Right atrium auricular region (tissue), 2 donors: ENCODE data around the gene LIN7A. TPM values are rescaled to one million over a fixed set of nuclear protein-coding genes. Genes with fewer than 3 reads are reported as not detected.

Experiments used
- DNase-seq: peaks from one replicate; pipeline ENCODE4 v3.0.0-alpha.2; 2019; ENCODE audit warnings: low spot score
- H3K27ac ChIP-seq, 2 donors: fragments of 200-600 bp; sonication (generic); 1 replicate in 1 of 2; 2 replicates in 1 of 2; pipeline ENCODE4 v1.5.1; 2016 to 2019
- H3K27me3 ChIP-seq, 2 donors: fragments of 200-600 bp; sonication (generic); one replicate each; pipeline versions ENCODE4 v1.5.1 to v1.6.0; 2017 to 2019
- H3K36me3 ChIP-seq: fragments of 200-600 bp; sonication (generic); one replicate; pipeline ENCODE4 v1.5.1; 2016
- H3K4me1 ChIP-seq, 2 donors: fragments of 200-600 bp; sonication (generic); one replicate each; pipeline versions ENCODE4 v1.5.1 to v1.6.0; 2017 to 2019
- H3K4me3 ChIP-seq, 2 donors: fragments of 200-600 bp; sonication (generic); 1 replicate in 1 of 2; 2 replicates in 1 of 2; pipeline ENCODE4 v1.5.1; 2017 to 2019; ENCODE audit warnings: mild to moderate bottlenecking in 1 of 2, moderate library complexity in 1 of 2
- H3K9me3 ChIP-seq, 2 donors: fragments of 200-600 bp; sonication (generic); one replicate each; pipeline ENCODE4 v1.5.1; 2019
- total RNA-seq, 2 donors: library from RNA; depleted of rRNA; stranded (reverse); fragments of >200 nt; gene quantifications; one replicate each; pipeline ENCODE4 v1.1.0, GENCODE V29; 2016
- TF ChIP-seq, protein P1 (sequence below), 2 donors: fragments of 200-600 bp; sonication (generic); IDR thresholded peaks; one replicate each; pipeline ENCODE4 v1.5.1; 2019; ENCODE audit warnings: antibody characterized with exemption in 2 of 2

LIN7A gene
- total RNA-seq, 2 donors from 2014 or later: 16.2 to 23.3 TPM

DNA sequence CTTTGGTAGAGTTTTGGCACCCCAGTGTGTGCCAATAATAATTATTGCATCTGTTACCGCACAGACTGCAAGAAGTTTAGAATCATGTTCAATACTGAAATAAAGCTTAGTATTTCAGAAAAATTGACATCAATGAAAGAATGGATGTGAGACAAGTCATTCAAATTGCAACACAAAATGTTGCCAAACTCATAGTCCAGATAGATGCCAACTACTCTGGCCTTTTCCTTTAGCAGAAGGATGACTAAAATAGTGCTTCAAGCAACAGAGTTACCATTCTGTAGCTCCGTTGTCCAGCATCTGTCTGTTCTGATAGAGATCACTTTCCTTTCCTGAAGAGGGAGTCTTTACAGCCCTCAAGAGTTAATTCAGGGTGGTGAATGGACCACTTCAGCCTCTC is 77.5 kb downstream of the LIN7A start:
- Histone ChIP-seq H3K9me3 (no peaks in the 10 kb centered on the region), H3K36me3 (no peaks in the 10 kb centered on the region), H3K27ac (no peak overlapping the region), H3K27me3 (no peaks in the 10 kb centered on the region), H3K4me1 (peaks cover 0 to 9% of the 10 kb centered on the region in 2 donors), H3K4me3 (no peak overlapping the region)
- TF ChIP-seq, protein P1, sequence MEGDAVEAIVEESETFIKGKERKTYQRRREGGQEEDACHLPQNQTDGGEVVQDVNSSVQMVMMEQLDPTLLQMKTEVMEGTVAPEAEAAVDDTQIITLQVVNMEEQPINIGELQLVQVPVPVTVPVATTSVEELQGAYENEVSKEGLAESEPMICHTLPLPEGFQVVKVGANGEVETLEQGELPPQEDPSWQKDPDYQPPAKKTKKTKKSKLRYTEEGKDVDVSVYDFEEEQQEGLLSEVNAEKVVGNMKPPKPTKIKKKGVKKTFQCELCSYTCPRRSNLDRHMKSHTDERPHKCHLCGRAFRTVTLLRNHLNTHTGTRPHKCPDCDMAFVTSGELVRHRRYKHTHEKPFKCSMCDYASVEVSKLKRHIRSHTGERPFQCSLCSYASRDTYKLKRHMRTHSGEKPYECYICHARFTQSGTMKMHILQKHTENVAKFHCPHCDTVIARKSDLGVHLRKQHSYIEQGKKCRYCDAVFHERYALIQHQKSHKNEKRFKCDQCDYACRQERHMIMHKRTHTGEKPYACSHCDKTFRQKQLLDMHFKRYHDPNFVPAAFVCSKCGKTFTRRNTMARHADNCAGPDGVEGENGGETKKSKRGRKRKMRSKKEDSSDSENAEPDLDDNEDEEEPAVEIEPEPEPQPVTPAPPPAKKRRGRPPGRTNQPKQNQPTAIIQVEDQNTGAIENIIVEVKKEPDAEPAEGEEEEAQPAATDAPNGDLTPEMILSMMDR (IDR thresholded peaks at IDR 0.05): no peak
- DNase-seq: no peak

DNA sequence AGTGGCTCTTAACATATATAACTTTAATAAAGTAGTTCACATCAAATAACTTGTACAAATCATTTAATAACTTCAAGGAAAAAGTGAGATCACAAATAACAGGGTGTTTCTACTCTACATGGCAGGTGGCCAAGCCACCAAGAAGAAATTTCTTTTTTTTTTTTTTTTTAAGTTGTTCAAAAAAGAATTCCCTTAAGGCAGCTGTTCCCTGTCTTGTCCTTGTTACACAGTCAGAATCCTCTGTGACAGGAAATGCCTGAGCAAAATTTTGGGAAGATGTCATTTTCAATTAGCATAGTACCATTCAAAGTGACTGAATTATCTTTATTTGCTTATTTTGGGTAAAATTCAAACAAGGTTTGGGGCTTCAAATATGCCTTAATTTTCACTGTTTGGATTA is 79.4 kb downstream of the LIN7A start:
- DNase-seq: no peak
- H3K36me3 ChIP-seq: no peaks in the 10 kb centered on the region
- no peaks in the 10 kb centered on the region for H3K9me3 ChIP-seq
- no peak overlapping the region for H3K27ac ChIP-seq
- no peak overlapping the region for H3K4me3 ChIP-seq
- H3K4me1 ChIP-seq: peaks cover 0 to 9% of the 10 kb centered on the region in 2 donors
- H3K27me3 ChIP-seq: no peaks in the 10 kb centered on the region
- TF ChIP-seq, protein P1 (IDR thresholded peaks at IDR 0.05): no peak

DNA sequence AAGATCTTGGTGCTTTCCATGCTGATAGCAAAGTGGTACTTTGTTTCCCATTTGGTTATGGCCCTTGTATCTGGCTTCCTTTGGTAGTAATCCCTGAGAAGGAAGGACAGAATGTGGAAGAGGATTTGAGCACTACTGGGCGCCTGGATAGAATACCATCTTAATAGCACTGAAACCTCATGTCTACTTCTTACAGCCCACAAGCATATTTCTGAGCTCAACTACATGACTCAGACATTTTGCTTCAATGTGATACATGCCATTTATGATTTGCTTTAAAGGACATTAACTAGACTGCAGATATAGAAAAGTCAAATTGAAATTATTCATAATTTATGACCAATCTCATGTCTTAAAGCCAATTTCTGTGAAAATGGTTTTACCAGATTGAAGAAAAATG is 80.4 kb downstream of the LIN7A start:
- Histone ChIP-seq H3K36me3 (no peaks in the 10 kb centered on the region), H3K4me1 (peaks cover 0 to 9% of the 10 kb centered on the region in 2 donors), H3K9me3 (no peaks in the 10 kb centered on the region), H3K4me3 (no peak overlapping the region), H3K27me3 (no peaks in the 10 kb centered on the region), H3K27ac (no peak overlapping the region)
- no peak for DNase-seq
- TF ChIP-seq, protein P1 (IDR thresholded peaks at IDR 0.05): no peak

DNA sequence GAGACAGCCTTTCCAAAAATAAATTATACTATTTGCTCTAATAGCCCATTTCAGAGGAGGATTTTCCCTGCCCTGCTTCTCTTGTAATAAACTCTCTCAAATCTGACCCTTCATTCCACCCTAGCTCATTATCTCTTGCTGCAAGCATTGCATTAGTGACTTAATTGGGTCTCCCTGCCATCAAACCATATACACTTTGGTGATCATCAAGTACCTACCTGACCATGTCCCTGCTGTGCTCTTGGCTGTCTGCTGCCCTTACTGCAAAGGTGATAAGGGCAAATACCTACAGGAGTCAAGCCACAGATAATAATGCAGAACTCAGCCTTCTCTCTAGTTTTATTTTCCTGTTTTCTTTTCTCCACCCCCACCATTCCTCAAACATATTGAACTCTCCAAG is 88.4 kb downstream of the LIN7A start:
- TF ChIP-seq, protein P1 (IDR thresholded peaks at IDR 0.05): no peak
- no peaks in the 10 kb centered on the region for H3K27me3 ChIP-seq
- no peak for DNase-seq
- H3K4me3 ChIP-seq: no peak overlapping the region
- no peak overlapping the region for H3K27ac ChIP-seq
- H3K36me3 ChIP-seq: no peaks in the 10 kb centered on the region
- H3K9me3 ChIP-seq: no peaks in the 10 kb centered on the region
- H3K4me1 ChIP-seq: no peaks in the 10 kb centered on the region

DNA sequence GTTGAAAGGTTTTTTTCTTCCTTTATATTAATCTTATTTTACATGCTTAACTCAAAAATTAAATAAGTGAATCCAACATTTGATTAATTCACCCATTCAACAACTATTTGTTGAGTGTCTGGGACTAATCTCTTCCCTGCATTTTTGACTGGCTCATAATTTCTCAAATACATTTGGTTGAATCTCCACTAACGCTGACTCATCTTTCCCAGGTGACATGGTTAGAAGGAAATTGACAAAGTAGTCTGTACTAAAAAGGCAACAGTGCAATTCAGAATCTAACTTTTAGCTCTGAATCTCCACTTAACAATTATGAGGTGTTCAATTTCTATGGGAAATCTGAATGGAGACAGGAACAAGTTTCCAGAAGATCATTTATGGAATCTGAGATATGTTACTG is 88.9 kb downstream of the LIN7A start:
- TF ChIP-seq, protein P1 (IDR thresholded peaks at IDR 0.05): no peak
- no peak overlapping the region for H3K4me3 ChIP-seq
- no peak overlapping the region for H3K27ac ChIP-seq
- H3K27me3 ChIP-seq: no peaks in the 10 kb centered on the region
- no peaks in the 10 kb centered on the region for H3K36me3 ChIP-seq
- DNase-seq: no peak
- no peaks in the 10 kb centered on the region for H3K9me3 ChIP-seq
- H3K4me1 ChIP-seq: no peaks in the 10 kb centered on the region

DNA sequence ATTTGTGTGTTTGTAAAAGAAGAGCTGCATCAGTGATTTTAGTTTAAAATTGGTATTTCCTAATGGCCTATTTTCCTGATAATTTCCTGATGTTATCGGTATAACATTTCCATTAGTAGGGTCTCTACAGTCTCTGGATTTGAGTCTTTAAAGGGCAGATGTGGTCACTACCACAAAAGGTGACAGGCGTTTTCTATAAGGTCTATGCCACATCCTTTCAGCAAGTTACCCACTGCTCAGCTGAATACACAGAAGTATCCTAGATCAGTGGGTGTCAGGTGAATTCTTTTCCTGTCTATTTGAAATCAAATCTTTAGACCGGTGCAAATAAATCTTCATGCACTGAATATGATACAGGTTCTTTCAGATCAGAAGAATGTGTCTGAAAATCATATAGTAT is 90.2 kb downstream of the LIN7A start:
- H3K27ac ChIP-seq: no peak overlapping the region
- no peaks in the 10 kb centered on the region for H3K4me1 ChIP-seq
- DNase-seq: no peak
- no peaks in the 10 kb centered on the region for H3K36me3 ChIP-seq
- no peak overlapping the region for H3K4me3 ChIP-seq
- H3K27me3 ChIP-seq: no peaks in the 10 kb centered on the region
- no peaks in the 10 kb centered on the region for H3K9me3 ChIP-seq
- TF ChIP-seq, protein P1 (IDR thresholded peaks at IDR 0.05): no peak
